ENCODE data around the gene PRICKLE1. TPM values are rescaled to one million over a fixed set of nuclear protein-coding genes. Genes with fewer than 3 reads are reported as not detected.

The PRICKLE1 gene
- total RNA-seq, 1 experiment from 2014 or later, result 20.1 TPM

DNA sequence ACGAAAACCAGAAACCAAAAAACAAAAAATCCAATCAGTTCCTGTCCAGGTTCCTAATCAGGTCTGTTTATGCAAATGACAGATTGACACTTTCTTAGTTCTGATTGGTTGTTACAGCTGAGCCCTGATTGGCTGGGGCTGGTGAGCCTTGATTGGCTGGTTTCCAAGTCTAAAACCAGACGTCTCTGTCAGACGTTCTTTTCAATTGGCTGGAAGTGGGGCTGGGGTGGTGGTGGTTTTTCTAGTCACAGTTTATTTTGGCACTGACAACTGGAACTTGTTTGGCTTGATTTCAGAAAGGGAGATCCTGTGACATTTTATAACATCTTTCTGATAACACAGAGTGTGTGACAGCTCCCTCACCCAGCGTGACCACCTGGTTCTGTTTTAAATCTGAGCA is 36.1 kb upstream of the PRICKLE1 start:
- Histone ChIP-seq H3K4me3 (ENCODE audit: low read depth in 2 of 2, low read length in 2 of 2) (no peak overlapping the region), H3K9me3 (ENCODE audit: control insufficient read depth, insufficient read depth, low read depth, low read length) (no peaks in the 10 kb centered on the region), H3K27me3 (ENCODE audit: control insufficient read depth, insufficient read depth, low read length) (no peaks in the 10 kb centered on the region; the same call in 1 of the 2 replicates), H3K36me3 (ENCODE audit: control insufficient read depth, insufficient read depth, low read length) (no peaks in the 10 kb centered on the region), H3K4me1 (ENCODE audit: control insufficient read depth, insufficient read depth, low read length) (no peaks in the 10 kb centered on the region), H3K27ac (ENCODE audit: low read length) (no peak overlapping the region)
- no TSS peak for BruUV-seq (replicated peaks)
- intact Hi-C loops (cut with micrococcal nuclease; ENCODE audit: unreplicated experiment), result no loop called here
- in situ Hi-C loops (cut with HindIII; ENCODE audit: low pct_unique_long_range_greater_than_20kb, low sequenced_read_pairs), result no loop called here
- ATAC-seq (no peak), DNase-seq (ENCODE audit: low read depth, low spot score) (no peak)
- ChIA-PET CTCF (no interaction called here), POLR2A (interaction anchor here (0.6 kb wide), 1 partner anchor 17 kb away, joined by 3 read pairs; no protein-coding TSS in a partner anchor)
- no peak for TF ChIP-seq POLR2AphosphoS5 (IDR thresholded peaks at IDR 0.05; ENCODE audit: low read depth, low read length)
- TF ChIP-seq, protein P1, sequence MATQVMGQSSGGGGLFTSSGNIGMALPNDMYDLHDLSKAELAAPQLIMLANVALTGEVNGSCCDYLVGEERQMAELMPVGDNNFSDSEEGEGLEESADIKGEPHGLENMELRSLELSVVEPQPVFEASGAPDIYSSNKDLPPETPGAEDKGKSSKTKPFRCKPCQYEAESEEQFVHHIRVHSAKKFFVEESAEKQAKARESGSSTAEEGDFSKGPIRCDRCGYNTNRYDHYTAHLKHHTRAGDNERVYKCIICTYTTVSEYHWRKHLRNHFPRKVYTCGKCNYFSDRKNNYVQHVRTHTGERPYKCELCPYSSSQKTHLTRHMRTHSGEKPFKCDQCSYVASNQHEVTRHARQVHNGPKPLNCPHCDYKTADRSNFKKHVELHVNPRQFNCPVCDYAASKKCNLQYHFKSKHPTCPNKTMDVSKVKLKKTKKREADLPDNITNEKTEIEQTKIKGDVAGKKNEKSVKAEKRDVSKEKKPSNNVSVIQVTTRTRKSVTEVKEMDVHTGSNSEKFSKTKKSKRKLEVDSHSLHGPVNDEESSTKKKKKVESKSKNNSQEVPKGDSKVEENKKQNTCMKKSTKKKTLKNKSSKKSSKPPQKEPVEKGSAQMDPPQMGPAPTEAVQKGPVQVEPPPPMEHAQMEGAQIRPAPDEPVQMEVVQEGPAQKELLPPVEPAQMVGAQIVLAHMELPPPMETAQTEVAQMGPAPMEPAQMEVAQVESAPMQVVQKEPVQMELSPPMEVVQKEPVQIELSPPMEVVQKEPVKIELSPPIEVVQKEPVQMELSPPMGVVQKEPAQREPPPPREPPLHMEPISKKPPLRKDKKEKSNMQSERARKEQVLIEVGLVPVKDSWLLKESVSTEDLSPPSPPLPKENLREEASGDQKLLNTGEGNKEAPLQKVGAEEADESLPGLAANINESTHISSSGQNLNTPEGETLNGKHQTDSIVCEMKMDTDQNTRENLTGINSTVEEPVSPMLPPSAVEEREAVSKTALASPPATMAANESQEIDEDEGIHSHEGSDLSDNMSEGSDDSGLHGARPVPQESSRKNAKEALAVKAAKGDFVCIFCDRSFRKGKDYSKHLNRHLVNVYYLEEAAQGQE (IDR thresholded peaks at IDR 0.05; ENCODE audit: insufficient read depth in 1 of 2, low read depth in 2 of 2, low read length in 1 of 2), result no peak
- TF ChIP-seq, protein P2, sequence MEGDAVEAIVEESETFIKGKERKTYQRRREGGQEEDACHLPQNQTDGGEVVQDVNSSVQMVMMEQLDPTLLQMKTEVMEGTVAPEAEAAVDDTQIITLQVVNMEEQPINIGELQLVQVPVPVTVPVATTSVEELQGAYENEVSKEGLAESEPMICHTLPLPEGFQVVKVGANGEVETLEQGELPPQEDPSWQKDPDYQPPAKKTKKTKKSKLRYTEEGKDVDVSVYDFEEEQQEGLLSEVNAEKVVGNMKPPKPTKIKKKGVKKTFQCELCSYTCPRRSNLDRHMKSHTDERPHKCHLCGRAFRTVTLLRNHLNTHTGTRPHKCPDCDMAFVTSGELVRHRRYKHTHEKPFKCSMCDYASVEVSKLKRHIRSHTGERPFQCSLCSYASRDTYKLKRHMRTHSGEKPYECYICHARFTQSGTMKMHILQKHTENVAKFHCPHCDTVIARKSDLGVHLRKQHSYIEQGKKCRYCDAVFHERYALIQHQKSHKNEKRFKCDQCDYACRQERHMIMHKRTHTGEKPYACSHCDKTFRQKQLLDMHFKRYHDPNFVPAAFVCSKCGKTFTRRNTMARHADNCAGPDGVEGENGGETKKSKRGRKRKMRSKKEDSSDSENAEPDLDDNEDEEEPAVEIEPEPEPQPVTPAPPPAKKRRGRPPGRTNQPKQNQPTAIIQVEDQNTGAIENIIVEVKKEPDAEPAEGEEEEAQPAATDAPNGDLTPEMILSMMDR (IDR thresholded peaks at IDR 0.05), result no peak
- no peak for TF ChIP-seq SIN3A (IDR thresholded peaks at IDR 0.05; ENCODE audit: borderline replicate concordance, insufficient read depth, low read depth, low read length)
- TF ChIP-seq TCF7L2 (IDR thresholded peaks at IDR 0.05; ENCODE audit: low read depth, low read length), result no peak

DNA sequence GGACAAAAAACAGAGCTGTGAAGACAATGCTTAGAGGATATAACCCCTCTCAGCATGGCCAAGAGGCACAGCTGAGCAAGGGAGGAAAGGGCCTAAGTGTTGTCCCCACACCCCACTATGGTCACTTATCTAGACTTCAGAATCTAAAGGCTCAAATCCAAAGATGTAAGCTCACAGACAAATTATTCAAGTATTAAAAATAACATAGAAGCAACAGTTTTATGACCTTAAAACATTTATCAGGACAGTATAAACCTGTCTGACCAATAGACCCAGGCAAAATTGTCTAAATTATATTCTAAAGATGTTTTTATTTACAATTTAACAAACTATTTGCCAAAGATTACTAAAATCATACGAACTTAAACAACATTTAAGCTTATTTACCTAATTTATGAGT is 28.1 kb upstream of the PRICKLE1 start:
- no peaks in the 10 kb centered on the region for H3K36me3 ChIP-seq (ENCODE audit: control insufficient read depth, insufficient read depth, low read length)
- ChIA-PET POLR2A (interaction anchor here (0.6 kb wide), 1 partner anchor 13 kb away, joined by 4 read pairs; no protein-coding TSS in a partner anchor), CTCF (no interaction called here)
- no peak overlapping the region for H3K27ac ChIP-seq (ENCODE audit: low read length)
- in situ Hi-C loops (cut with HindIII; ENCODE audit: low pct_unique_long_range_greater_than_20kb, low sequenced_read_pairs), result no loop called here
- H3K9me3 ChIP-seq (ENCODE audit: control insufficient read depth, insufficient read depth, low read depth, low read length), result 0 out of 2 replicates have a peak, but pooled peaks cover 7% of the 10 kb centered on the region
- ATAC-seq (no peak), DNase-seq (ENCODE audit: low read depth, low spot score) (no peak)
- H3K4me3 ChIP-seq (ENCODE audit: low read depth in 2 of 2, low read length in 2 of 2), result no peak overlapping the region
- TF ChIP-seq TCF7L2 (IDR thresholded peaks at IDR 0.05; ENCODE audit: low read depth, low read length) (no peak), SIN3A (IDR thresholded peaks at IDR 0.05; ENCODE audit: borderline replicate concordance, insufficient read depth, low read depth, low read length) (no peak)
- TF ChIP-seq, protein P1 (IDR thresholded peaks at IDR 0.05; ENCODE audit: insufficient read depth in 1 of 2, low read depth in 2 of 2, low read length in 1 of 2), result no peak
- TF ChIP-seq, protein P2 (IDR thresholded peaks at IDR 0.05), result no peak
- no peaks in the 10 kb centered on the region for H3K4me1 ChIP-seq (ENCODE audit: control insufficient read depth, insufficient read depth, low read length)
- no peaks in the 10 kb centered on the region for H3K27me3 ChIP-seq (ENCODE audit: control insufficient read depth, insufficient read depth, low read length)
- intact Hi-C loops (cut with micrococcal nuclease; ENCODE audit: unreplicated experiment), result no loop called here
- no TSS peak for BruUV-seq (replicated peaks)
